Retina (tissue), 1 donor: ENCODE results near the gene MYH14.
"Not testable (repeated sequence)": the region's sequence is repeated elsewhere in the genome, so short reads cannot be mapped to it uniquely, and the experiment has no call there.

Source experiments
- DNase-seq: peaks from one replicate; pipeline ENCODE4 v3.0.0-alpha.2; 2016

The MYH14 gene

DNA sequence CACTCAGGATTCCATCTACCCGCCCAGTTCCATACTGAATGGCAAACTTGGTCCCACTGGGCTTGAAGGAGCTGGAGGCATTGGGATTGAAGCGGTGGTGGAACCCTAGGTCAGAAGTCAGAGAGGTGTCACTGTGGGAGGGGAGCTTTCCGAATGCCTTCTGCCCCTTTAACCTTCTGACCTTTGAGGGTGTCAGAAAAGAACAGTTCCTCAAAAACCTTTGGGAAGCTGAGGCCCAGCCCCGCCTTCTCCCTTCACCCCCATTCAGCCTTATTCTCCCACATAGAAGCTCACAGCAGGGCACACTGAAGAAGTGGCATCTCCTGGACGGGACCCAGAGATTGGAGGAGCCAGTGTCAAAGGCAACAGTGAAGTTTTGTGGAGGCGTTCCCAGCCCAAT is 133.6 kb downstream of the MYH14 start:
- not testable (repeated sequence) for DNase-seq

GRCh38 chr19:50340331-50340730 is 136.9 kb downstream of the MYH14 start:
- no peak for DNase-seq

GRCh38 chr19:50341091-50341564 is 137.7 kb downstream of the MYH14 start:
- DNase-seq, result no peak

DNA sequence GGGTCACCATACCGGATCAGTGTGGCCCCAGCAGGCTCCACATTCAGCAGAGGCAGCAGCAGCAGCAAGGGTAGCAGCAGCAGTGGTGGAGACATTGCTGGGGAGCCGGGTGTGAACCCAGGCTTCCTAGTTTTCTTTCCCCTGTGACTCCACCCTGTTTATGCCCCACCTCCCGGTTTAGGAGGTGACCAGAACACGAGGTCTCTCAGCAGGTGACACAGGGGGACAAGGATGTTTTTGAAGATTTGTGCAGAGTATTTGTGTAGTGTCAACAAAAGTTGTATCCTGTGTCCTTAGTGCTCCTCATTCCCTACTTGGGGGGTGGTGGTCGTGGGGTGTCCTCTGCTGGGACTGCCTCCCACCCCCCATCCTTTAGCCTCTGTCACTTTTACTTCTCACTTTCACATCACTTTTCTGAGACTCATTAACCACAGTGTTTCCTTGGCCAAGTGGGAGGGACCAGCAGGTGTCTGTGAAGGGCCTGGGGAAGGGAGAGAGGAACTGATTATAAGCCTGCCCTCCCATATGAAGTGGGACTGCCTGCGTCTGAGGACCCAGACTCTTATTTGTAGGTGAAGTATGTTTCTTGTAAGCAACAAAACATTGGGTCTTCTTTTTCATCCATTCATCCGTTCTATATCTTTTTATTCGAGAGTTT is 141.4 kb downstream of the MYH14 start:
- DNase-seq, result no peak

DNA sequence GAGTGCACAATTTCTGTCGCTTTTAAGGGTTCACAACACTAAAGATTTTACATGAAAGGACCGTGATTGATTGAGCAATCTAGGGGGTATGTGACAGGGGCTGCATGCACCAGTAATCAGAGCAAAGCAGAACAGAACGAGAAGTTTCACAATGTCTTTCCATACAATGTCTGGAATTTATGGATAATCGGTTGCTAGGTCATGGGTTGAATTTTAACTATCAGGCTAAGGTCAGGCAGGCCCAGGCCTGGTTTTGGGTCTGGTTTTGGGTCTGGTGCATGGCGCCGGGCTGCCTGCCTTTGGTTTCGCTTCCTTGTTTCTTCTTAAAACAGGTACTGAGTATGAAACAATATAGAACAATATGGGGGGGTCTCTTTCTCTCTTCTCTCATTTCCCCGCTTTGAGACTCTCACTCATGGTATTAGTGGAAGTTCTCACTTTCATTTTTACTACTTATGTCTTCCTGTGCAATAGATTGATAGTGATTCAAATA is 143.7 kb downstream of the MYH14 start:
- DNase-seq, result not testable (repeated sequence)

DNA sequence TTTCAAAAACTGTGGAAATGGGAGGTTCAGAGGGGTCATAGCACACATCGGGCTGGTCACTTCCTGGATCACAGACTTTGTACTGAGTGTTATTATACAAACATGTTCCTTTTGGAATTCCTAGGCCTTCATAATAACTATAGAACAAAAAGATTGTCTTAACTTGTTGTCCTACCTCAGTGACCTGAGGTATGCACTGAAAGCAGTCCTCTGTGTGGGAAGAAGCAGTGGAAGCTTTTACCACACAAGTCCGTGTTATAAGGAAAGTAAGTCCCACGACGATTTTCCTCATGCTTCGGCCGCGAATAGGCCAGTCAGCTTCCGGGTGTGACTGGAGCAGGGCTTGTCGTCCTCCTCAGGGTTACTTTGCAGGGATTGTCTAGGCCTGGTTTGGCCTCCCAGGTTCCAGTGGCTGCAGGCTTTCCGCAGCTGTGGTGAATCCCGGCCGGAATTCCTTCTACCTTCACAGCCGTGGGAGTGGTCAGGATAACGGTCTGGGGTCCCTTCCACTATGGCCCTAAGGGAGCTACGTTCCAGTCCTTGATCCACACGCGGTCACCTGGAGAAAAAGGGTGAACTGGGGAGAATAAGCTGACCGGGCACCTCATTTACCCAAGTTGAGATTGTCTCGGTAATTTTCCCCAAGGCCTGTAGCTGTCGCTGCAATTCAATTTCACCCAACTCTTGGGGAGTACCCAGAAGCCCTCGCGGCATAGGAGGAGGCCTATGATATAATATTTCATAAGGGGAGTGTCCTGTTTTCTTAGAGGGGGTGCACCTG is 146.0 kb downstream of the MYH14 start:
- no peak for DNase-seq

DNA sequence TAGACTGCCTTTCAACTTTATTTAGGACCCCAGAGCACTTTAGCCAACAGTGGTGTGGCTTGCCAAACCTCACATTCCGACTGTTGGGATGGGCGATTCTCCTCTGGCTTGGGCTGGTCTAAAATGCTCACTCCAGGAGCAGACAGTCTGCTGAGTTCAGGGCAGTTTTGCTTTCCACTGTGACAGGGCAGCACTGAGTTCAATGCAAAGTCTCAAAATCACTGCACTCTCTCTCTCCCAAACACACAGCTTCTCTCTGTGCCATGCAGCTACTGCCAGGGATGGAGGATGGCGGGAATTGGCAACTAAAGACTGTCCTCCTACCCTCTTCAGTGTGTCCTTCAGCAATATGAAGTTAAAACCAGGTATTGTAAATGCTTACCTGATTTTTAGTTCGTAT is 148.8 kb downstream of the MYH14 start:
- DNase-seq, result no peak

DNA sequence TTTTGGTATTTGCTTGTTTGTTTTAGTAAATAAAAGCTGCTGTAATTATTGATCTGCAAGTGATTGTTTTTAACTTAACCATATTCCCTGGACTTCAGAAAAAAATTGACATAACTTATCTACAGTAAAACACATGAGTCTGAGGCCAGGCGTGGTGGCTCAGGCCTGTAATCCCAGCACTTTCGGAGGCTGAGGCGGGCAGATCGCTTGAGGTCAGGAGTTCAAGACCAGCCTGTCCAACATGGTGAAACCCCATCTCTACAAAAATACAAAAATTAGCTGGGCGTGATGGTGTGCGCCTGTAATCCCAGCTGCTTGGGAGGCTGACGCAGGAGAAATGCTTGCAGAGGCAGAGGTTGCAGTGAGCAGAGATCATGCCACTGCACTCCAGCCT is 150.1 kb downstream of the MYH14 start:
- DNase-seq, result not testable (repeated sequence)

DNA sequence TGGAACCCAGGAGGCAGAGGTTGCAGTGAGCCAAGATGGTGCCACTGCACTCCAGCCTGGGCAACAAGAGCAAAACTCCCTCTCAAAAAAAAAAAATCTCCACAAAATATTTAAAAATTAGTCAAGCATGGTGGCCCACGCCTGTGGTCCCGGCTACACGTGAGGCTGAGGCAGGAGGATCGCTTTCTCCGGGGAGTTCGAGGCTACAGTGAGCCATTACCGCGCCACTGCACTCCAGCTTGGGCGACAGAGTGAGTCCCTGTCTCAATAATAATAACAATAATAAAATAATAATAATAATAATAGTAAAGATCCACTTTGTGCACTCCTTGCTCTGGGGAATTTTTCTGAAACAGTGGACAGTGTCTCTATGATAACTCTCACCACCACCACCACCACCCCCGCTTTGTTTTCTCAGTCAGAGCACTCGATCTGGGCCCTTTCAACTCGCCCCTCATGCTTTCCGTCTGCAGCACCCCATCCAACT is 153.3 kb downstream of the MYH14 start:
- DNase-seq, result no peak

DNA sequence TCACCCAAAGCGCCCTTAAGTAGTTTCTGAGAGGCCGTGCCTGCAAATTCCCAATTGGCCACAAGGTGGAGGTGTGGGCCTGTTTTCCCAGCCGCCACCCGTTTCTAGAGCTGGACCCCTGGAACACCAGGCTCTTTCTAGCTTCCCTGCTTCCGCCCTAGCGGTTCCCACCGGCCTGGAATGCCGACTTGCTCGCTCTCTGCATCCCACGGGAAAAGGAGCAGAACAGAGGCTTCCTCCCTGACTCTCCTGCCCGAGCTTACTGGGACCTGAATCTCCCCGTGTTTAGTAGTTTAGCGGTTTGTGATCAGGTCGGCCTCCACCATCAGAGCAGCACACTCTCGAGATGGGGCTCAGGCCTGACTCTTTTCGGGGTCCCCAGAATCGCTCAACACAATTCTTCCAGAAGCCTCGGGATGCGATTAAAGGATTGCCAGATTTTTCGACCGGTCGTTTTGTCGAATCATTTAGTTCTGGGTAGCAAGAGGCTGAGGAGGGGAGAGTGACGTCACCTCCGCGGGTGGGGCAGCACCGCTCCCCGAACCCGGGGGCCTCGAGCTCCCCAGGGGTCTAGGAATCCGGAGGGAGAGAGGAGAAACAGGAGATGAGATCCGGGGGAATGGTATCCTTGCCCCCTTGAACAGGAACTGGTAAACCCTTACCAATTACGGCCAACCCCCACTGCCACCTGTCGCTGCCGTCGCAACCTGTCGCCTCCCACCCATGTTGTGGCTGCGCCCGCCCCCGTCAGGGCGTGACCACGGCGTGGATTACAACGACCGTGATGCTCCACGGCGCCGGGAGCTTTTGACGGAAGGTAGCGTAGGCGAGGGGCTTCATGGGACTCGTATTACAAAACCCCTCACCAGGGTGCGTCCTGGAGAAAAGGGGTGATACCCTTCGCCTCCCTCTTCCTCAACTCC is 154.0 kb downstream of the MYH14 start:
- peak; percentile 93 for DNase-seq

GRCh38 chr19:50358483-50359327 is 155.3 kb downstream of the MYH14 start:
- DNase-seq, result peak; percentile 89

DNA sequence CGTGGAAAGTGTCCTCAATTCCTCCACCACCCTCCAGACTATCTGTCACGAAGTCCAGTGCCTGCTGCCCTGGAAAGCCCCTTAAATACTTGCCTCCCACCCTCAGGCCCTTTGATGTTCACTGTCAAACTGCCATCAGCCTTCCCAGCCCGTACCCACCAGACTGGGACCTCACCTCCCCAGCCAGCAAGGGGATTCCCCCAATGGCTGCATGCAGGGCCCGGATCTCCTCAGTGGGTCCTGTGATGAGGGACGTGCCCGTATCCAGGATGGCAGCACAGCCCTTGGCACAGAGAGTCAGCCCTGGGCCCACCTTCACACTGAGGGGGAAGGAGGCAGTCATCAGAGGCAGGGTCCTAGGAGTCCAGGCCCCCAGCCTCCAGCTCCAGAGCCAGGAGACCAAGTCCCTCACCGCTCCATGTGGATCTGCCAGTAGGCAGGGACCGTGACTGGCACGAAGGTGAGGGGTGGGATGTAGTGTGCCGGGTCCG is 156.0 kb downstream of the MYH14 start:
- DNase-seq, result no peak
